Measurements from ENCODE around the gene ADAMTS17.

DNA sequence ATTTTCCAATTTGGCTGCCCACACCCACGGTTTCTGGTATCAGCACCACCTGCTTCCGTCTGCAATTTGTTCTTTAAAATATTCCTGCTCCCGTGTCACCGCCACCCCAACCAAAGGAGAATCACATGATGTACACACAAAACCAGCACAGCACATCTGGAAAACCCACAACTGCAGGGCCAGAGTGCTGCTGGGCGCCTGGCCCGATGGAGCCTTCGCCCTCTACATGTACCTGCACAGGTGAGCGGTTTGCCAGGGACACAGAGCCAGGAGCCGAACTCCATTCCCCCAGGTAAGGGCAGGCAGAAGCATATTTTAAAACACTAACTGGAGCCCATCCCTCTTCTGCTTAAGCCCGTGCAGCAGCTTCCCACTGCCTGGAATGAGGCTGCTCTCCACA is 75.6 kb downstream of the ADAMTS17 start:
- TF ChIP-seq CTCF (IDR thresholded peaks at IDR 0.05) = no peak
- no peak for TF ChIP-seq EP300 (IDR thresholded peaks at IDR 0.05; ENCODE audit: low read depth)
- no peak for TF ChIP-seq POLR2AphosphoS5 (IDR thresholded peaks at IDR 0.05)
